ENCODE measurements around the gene SLC12A8.

The SLC12A8 gene

DNA sequence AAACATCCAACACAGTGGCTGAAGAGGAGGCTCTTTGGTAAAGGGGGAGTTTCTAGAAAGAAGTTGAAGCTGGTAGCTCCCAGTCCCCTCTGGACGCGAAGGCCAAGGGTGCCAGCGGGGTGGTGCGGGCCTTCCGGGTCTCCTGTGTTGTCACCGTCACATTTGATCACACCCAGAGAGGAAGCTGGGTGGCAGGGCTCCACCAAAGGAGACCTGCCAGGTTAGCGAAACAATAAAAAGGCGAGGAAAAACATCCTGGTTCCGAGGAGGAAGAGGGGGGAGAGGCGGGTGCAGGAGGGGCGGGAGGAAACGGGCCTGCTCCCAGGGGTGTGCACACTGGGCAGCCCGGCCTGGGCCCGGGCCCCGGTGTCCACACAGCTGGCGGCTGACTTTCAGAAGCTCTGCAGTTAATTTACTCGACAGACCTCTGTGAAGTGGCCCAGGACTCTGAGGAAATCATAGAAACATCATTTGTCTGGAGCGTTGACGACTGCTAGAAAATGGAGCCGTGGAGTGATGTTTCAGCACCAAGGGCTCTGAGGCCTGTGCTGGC is 168.9 kb downstream of the SLC12A8 start:
- H3K4me3 Mint-ChIP-seq, result no peak overlapping the region
- peaks cover 14% of the 10 kb centered on the region for H3K27me3 Mint-ChIP-seq (ENCODE audit: low read depth)
- H3K4me1 Mint-ChIP-seq (ENCODE audit: low read depth), result peaks cover 17% of the 10 kb centered on the region
- H3K27ac Mint-ChIP-seq, result no peak overlapping the region
- H3K36me3 Mint-ChIP-seq (ENCODE audit: low read depth), result peaks cover 28% of the 10 kb centered on the region
- peaks cover 9% of the 10 kb centered on the region for H3K9me3 Mint-ChIP-seq

GRCh38 chr3:125042725-125043406 is 169.7 kb downstream of the SLC12A8 start:
- Mint-ChIP-seq H3K9me3 (peaks cover 10% of the 10 kb centered on the region), H3K27me3 (ENCODE audit: low read depth) (peaks cover 9% of the 10 kb centered on the region), H3K4me1 (ENCODE audit: low read depth) (peaks cover 13% of the 10 kb centered on the region), H3K36me3 (ENCODE audit: low read depth) (peaks cover 30% of the 10 kb centered on the region), H3K4me3 (no peak overlapping the region), H3K27ac (no peak overlapping the region)

DNA sequence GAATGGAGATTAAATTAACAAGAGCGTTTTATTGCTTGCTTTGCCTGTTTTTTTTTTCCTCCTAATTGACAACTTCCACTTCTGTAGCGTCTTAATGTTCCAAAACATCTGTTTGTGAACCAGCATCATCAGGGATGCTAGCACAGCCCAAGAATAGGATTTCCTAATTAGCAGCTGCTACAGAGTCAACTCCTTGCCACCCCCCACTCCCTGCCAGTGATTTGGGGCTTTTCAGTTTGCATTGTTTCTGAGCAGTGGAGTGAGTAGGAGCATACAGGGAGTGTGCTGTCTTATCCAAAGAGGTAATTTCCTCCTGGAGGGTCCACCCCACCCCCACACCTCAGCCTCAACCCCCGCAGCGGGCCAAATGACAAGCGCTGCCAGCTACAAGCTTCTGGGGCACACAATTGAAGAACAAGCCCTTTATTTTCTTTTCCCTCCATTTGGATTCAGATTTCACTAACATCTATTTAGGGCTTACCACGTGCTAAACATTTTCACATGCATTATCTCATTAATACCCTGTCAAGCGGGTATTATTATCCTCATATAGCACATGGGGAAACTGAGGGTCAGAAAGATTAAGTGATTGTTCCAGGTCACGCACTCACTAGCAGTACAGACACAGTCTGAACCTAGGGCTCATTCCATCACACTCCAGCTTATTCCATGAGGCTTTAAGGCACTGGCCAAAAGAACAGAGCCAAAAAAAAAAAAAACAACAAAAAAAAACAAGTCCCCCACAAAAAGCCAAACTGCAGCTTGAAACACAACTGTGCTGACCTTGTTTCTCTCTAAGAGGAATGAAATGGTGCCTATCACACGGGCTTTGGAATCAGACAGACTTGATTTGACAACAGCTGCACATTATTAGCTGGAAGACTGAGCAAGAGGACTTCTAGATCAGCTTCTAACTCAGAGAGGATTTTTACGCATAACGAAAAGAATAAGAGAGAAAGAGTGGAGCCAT is 173.1 kb downstream of the SLC12A8 start:
- Mint-ChIP-seq H3K27me3 (ENCODE audit: low read depth) (peaks cover 5% of the 10 kb centered on the region), H3K4me1 (ENCODE audit: low read depth) (peaks cover 18% of the 10 kb centered on the region), H3K4me3 (no peak overlapping the region), H3K27ac (no peak overlapping the region), H3K36me3 (ENCODE audit: low read depth) (peaks cover 45% of the 10 kb centered on the region), H3K9me3 (peaks cover 37% of the 10 kb centered on the region)

GRCh38 chr3:125037498-125038150 is 174.9 kb downstream of the SLC12A8 start:
- Mint-ChIP-seq H3K27me3 (ENCODE audit: low read depth) (peaks cover 5% of the 10 kb centered on the region), H3K36me3 (ENCODE audit: low read depth) (peaks cover 54% of the 10 kb centered on the region), H3K4me1 (ENCODE audit: low read depth) (peaks cover 22% of the 10 kb centered on the region), H3K9me3 (peaks cover 37% of the 10 kb centered on the region), H3K4me3 (no peak overlapping the region), H3K27ac (no peak overlapping the region)

DNA sequence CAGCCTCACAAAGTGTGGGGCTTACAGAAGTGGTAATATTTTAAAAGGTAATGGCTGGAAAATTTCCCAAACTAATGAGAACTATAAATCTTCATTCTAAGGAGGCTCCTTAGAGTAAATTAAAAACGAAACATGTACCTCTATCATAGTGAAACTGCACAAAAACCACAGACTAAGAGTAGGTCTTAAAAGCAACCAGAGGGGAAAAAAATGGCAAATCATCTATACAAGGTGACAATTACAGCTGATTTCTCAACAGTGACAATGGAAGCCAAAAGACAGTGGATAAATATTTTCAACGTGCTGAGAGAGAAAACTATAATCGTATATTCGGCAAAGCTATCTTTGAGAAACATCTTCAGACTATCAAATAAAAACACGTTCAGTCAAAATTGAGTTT is 177.3 kb downstream of the SLC12A8 start:
- Mint-ChIP-seq H3K9me3 (peaks cover 37% of the 10 kb centered on the region), H3K4me1 (ENCODE audit: low read depth) (peaks cover 25% of the 10 kb centered on the region), H3K36me3 (ENCODE audit: low read depth) (peaks cover 49% of the 10 kb centered on the region), H3K27ac (peak overlapping the region; percentile 26), H3K27me3 (ENCODE audit: low read depth) (peaks cover 5% of the 10 kb centered on the region), H3K4me3 (no peak overlapping the region)

GRCh38 chr3:125033616-125034015 is 178.9 kb downstream of the SLC12A8 start:
- Mint-ChIP-seq H3K9me3 (peaks cover 28% of the 10 kb centered on the region), H3K4me1 (ENCODE audit: low read depth) (peaks cover 20% of the 10 kb centered on the region), H3K36me3 (ENCODE audit: low read depth) (peaks cover 44% of the 10 kb centered on the region), H3K27me3 (ENCODE audit: low read depth) (no peaks in the 10 kb centered on the region), H3K27ac (no peak overlapping the region), H3K4me3 (no peak overlapping the region)

- Mint-ChIP-seq H3K36me3 (ENCODE audit: low read depth) (peaks cover 45% of the 10 kb centered on the region), H3K9me3 (peaks cover 28% of the 10 kb centered on the region), H3K27me3 (ENCODE audit: low read depth) (no peaks in the 10 kb centered on the region), H3K4me3 (no peak overlapping the region), H3K27ac (no peak overlapping the region), H3K4me1 (ENCODE audit: low read depth) (peaks cover 23% of the 10 kb centered on the region)
Measured at GRCh38 chr3:125033135-125033534, 179.4 kb downstream of the SLC12A8 start.

DNA sequence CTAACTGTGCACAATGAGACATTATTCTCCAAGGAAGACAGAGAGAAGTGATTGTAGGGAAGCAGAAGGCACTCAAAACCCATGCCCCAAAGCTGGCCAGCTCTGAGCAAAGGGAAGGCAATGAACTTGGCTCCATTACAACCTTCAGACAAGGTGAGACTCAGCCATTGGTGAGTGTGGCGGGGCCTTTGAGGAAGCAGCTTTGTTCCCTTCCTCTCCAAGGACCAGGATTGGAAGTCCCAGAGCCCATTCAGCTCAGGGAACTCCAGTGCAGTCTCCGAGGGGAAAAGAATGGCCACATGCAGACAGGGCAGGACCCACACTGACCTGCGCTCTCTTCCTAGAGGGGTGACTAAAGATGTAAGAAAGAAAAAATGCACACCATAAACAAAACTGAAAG is 179.9 kb downstream of the SLC12A8 start:
- Mint-ChIP-seq H3K4me3 (no peak overlapping the region), H3K36me3 (ENCODE audit: low read depth) (peaks cover 45% of the 10 kb centered on the region), H3K4me1 (ENCODE audit: low read depth) (peaks cover 28% of the 10 kb centered on the region), H3K27me3 (ENCODE audit: low read depth) (no peaks in the 10 kb centered on the region), H3K27ac (no peak overlapping the region), H3K9me3 (peaks cover 24% of the 10 kb centered on the region)

Data from T-helper 1 cell treated with Interleukin-12 subunit alpha and Interleukin-12 subunit beta and Interleukin-4 antibody, amounts not matched to agents 30 μg/mL and 1 μg/mL, for 36 hours (primary cell).